ENCODE measurements around the gene OR10X1.

OR10X1 gene

DNA sequence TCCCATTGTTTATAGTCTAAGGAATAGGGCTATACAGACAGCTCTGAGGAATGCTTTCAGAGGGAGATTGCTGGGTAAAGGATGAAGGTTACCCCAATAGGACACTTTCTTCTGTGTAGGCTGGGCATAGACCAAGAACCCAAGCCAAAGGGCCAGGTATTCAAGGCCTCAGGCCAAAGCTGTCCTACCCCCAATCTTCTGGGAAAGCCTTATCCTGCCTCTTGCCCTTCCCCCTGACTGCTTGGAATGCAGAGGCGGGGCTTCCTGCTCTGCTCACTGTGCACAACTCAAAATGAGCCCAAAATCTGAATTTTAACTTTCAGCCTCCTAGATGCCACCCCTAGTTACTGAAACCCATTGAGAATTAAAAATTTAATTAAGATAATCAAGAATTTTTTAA, 27.6 kb upstream of the OR10X1 start:
- H4K20me1 ChIP-seq (ENCODE audit: insufficient read depth, low read length), result no peaks in the 10 kb centered on the region
- ATAC-seq (ENCODE audit: insufficient read depth, low read depth) (no peak), DNase-seq (no peak)
- no peaks in the 10 kb centered on the region for H3K9me3 ChIP-seq (ENCODE audit: insufficient read depth, low read length, severe bottlenecking)
- H2AFZ ChIP-seq (ENCODE audit: low read depth, low read length), result no peak overlapping the region
- no peak overlapping the region for H3K4me3 ChIP-seq (ENCODE audit: low read depth in 1 of 2, low read length in 2 of 2)
- H3K27ac ChIP-seq (ENCODE audit: low read length), result no peak overlapping the region
- TF ChIP-seq, protein P1, sequence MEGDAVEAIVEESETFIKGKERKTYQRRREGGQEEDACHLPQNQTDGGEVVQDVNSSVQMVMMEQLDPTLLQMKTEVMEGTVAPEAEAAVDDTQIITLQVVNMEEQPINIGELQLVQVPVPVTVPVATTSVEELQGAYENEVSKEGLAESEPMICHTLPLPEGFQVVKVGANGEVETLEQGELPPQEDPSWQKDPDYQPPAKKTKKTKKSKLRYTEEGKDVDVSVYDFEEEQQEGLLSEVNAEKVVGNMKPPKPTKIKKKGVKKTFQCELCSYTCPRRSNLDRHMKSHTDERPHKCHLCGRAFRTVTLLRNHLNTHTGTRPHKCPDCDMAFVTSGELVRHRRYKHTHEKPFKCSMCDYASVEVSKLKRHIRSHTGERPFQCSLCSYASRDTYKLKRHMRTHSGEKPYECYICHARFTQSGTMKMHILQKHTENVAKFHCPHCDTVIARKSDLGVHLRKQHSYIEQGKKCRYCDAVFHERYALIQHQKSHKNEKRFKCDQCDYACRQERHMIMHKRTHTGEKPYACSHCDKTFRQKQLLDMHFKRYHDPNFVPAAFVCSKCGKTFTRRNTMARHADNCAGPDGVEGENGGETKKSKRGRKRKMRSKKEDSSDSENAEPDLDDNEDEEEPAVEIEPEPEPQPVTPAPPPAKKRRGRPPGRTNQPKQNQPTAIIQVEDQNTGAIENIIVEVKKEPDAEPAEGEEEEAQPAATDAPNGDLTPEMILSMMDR (IDR thresholded peaks at IDR 0.05; ENCODE audit: borderline replicate concordance, extremely low read depth, low read length, poor library complexity, severe bottlenecking), result no peak
- no peak for TF ChIP-seq EZH2 (IDR thresholded peaks at IDR 0.05; ENCODE audit: borderline replicate concordance, low read depth, low read length, severe bottlenecking)
- H3K36me3 ChIP-seq (ENCODE audit: insufficient read depth, low read length), result no peaks in the 10 kb centered on the region
- no peaks in the 10 kb centered on the region for H3K79me2 ChIP-seq (ENCODE audit: insufficient read depth, low read length)
- H3K27me3 ChIP-seq (ENCODE audit: insufficient read depth, low read length, poor library complexity), result peaks cover 13% of the 10 kb centered on the region
- H3K9ac ChIP-seq (ENCODE audit: low read depth, low read length), result no peak overlapping the region
- no peaks in the 10 kb centered on the region for H3K4me1 ChIP-seq (ENCODE audit: insufficient read depth, low read length)
- H3K4me2 ChIP-seq (ENCODE audit: insufficient read depth, low read length), result no peak overlapping the region

GRCh38 chr1:158604968-158605367, 25.3 kb upstream of the OR10X1 start, which contains the start of gene OR10Z1:
Gene OR10Z1, plus strand, starts transcription at chr1:158605268. Its CDS starts 1,171 bp downstream, at chr1:158606439.
- H3K4me1 ChIP-seq (ENCODE audit: insufficient read depth, low read length), result no peaks in the 10 kb centered on the region

GRCh38 chr1:158600735-158601134, 21.0 kb upstream of the OR10X1 start:
- Histone ChIP-seq H2AFZ (ENCODE audit: low read depth, low read length) (no peak overlapping the region), H3K9ac (ENCODE audit: low read depth, low read length) (no peak overlapping the region), H3K79me2 (ENCODE audit: insufficient read depth, low read length) (no peaks in the 10 kb centered on the region), H3K27ac (ENCODE audit: low read length) (no peak overlapping the region), H3K27me3 (ENCODE audit: insufficient read depth, low read length, poor library complexity) (peaks cover 9% of the 10 kb centered on the region), H3K4me2 (ENCODE audit: insufficient read depth, low read length) (no peak overlapping the region), H3K9me3 (ENCODE audit: insufficient read depth, low read length, severe bottlenecking) (peaks cover 12% of the 10 kb centered on the region), H3K4me1 (ENCODE audit: insufficient read depth, low read length) (no peaks in the 10 kb centered on the region), H4K20me1 (ENCODE audit: insufficient read depth, low read length) (no peaks in the 10 kb centered on the region), H3K4me3 (ENCODE audit: low read depth in 1 of 2, low read length in 2 of 2) (no peak overlapping the region), H3K36me3 (ENCODE audit: insufficient read depth, low read length) (no peaks in the 10 kb centered on the region)
- DNase-seq, result no peak
- no peak for ATAC-seq (ENCODE audit: insufficient read depth, low read depth)
- TF ChIP-seq, protein P1 (IDR thresholded peaks at IDR 0.05; ENCODE audit: borderline replicate concordance, extremely low read depth, low read length, poor library complexity, severe bottlenecking), result no peak
- TF ChIP-seq EZH2 (IDR thresholded peaks at IDR 0.05; ENCODE audit: borderline replicate concordance, low read depth, low read length, severe bottlenecking), result no peak

More at GRCh38 chr1:158604968-158605367, 25.3 kb upstream of the OR10X1 start, which contains the start of gene OR10Z1:
- Histone ChIP-seq H3K27me3 (ENCODE audit: insufficient read depth, low read length, poor library complexity) (peaks cover 9% of the 10 kb centered on the region), H3K9me3 (ENCODE audit: insufficient read depth, low read length, severe bottlenecking) (no peaks in the 10 kb centered on the region), H3K4me2 (ENCODE audit: insufficient read depth, low read length) (no peak within 1 kb of the TSS), H3K36me3 (ENCODE audit: insufficient read depth, low read length) (no peaks in the 10 kb centered on the region), H3K27ac (ENCODE audit: low read length) (no peak within 1 kb of the TSS), H3K79me2 (ENCODE audit: insufficient read depth, low read length) (no peaks in the 10 kb centered on the region), H4K20me1 (ENCODE audit: insufficient read depth, low read length) (no peaks in the 10 kb centered on the region), H3K9ac (ENCODE audit: low read depth, low read length) (no peak within 1 kb of the TSS), H2AFZ (ENCODE audit: low read depth, low read length) (no peak within 1 kb of the TSS), H3K4me3 (ENCODE audit: low read depth in 1 of 2, low read length in 2 of 2) (no peak within 1 kb of the TSS)
- ATAC-seq (ENCODE audit: insufficient read depth, low read depth) (no peak), DNase-seq (no peak)
- TF ChIP-seq EZH2 (IDR thresholded peaks at IDR 0.05; ENCODE audit: borderline replicate concordance, low read depth, low read length, severe bottlenecking), result no peak
- TF ChIP-seq, protein P1 (IDR thresholded peaks at IDR 0.05; ENCODE audit: borderline replicate concordance, extremely low read depth, low read length, poor library complexity, severe bottlenecking), result no peak

DNA sequence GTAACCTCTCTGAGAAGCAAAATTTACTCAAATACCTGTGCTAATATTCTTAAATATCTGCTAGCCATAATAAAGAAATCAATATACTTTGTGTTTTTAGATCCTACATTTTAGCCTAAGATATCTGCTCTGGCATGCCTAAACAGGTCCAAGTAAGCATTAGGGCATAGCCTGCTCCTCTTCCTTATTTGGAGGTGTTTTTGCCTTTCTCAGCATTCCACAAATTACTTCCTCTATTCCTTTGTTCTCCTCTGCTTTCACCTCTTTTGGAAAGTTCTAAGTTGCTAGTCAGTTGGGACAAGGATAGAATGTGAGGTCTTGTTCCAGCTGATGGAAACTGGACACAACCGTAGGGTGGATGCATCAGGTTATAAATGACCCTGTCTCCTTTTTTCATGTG, 7.2 kb upstream of the OR10X1 start:
- no peak overlapping the region for H2AFZ ChIP-seq (ENCODE audit: low read depth, low read length)
- H3K79me2 ChIP-seq (ENCODE audit: insufficient read depth, low read length), result no peaks in the 10 kb centered on the region
- no peak overlapping the region for H3K27ac ChIP-seq (ENCODE audit: low read length)
- no peak for TF ChIP-seq EZH2 (IDR thresholded peaks at IDR 0.05; ENCODE audit: borderline replicate concordance, low read depth, low read length, severe bottlenecking)
- TF ChIP-seq, protein P1 (IDR thresholded peaks at IDR 0.05; ENCODE audit: borderline replicate concordance, extremely low read depth, low read length, poor library complexity, severe bottlenecking), result no peak
- peaks cover 6% of the 10 kb centered on the region for H3K9me3 ChIP-seq (ENCODE audit: insufficient read depth, low read length, severe bottlenecking)
- H3K9ac ChIP-seq (ENCODE audit: low read depth, low read length), result no peak overlapping the region
- peaks cover 4% of the 10 kb centered on the region for H3K27me3 ChIP-seq (ENCODE audit: insufficient read depth, low read length, poor library complexity)
- H4K20me1 ChIP-seq (ENCODE audit: insufficient read depth, low read length), result no peaks in the 10 kb centered on the region
- no peaks in the 10 kb centered on the region for H3K4me1 ChIP-seq (ENCODE audit: insufficient read depth, low read length)
- no peaks in the 10 kb centered on the region for H3K36me3 ChIP-seq (ENCODE audit: insufficient read depth, low read length)
- H3K4me2 ChIP-seq (ENCODE audit: insufficient read depth, low read length), result no peak overlapping the region
- no peak overlapping the region for H3K4me3 ChIP-seq (ENCODE audit: low read depth in 1 of 2, low read length in 2 of 2)
- ATAC-seq (ENCODE audit: insufficient read depth, low read depth), result no peak
- DNase-seq, result no peak
